GM21576 (cell line): ENCODE data around the gene TRAF3.
"Not testable (repeated sequence)": the region's sequence is repeated elsewhere in the genome, so short reads cannot be mapped to it uniquely, and the experiment has no call there.

Experiments used
- ATAC-seq: cut with Tn5 transposase; IDR thresholded peaks from one replicate; pipeline ENCODE4 v1.9.1; 2021; ENCODE audit warnings: mild to moderate bottlenecking, moderate library complexity; ENCODE audit not compliant: unreplicated experiment

Gene TRAF3

DNA sequence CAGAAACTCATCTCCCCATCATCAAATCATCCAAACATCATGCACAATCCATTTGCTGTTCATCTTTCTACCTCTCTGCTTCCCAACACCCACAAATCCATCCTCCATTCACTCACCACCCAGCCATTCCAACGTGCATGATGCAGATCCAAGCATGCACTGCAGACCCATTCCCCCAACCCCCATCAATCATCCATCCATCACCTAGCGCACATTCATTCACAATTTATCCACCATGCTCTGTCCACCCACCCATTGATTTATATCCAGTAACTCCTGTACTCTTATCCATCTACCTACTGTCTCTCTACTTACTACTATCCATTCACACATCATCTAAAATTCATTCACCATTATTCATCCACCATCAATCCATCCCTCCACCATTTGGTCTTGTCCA lies 141.2 kb downstream of the TRAF3 start:
- no peak for ATAC-seq

DNA sequence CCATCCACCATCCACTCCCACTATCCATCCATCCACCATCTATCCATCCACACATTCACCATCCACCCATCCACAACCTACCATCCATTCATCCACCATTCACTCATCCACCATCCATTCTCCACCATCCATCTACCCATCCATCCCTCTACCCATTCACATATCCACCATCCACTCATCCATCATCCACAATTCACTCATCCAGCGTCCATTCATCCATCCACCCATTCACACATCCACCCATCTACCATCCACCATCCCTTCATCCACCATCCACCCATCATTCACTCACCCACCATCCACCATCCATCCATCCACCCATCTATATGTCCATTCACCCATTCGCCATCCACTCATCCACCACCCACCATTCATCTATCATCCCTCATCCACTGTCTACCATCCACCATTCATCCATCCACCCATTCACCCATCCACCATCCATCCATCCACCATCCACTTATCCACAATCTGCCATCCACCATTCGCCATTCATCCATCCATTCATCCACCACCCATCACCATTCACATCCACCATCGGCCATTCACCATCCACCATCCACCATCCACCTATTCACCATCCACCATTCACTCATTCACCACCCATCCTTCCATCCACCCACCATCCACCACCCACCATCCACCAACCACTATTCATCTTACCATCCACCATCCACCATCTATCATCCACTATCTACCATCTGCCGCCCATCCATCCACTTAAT lies 143.2 kb downstream of the TRAF3 start:
- ATAC-seq, result no peak

DNA sequence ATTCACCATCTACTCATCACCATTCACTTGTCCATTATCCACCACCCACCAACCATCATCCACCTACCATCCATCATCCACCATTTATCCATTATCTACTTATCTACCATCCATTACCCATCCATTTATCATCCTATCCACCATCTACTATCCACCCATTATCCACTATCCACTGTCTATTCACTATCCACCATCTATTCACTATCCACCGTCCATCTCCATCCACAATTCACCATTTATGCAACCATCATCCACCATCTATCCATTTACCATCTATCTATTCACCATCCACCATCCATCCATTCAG lies 143.7 kb downstream of the TRAF3 start:
- ATAC-seq, result no peak

DNA sequence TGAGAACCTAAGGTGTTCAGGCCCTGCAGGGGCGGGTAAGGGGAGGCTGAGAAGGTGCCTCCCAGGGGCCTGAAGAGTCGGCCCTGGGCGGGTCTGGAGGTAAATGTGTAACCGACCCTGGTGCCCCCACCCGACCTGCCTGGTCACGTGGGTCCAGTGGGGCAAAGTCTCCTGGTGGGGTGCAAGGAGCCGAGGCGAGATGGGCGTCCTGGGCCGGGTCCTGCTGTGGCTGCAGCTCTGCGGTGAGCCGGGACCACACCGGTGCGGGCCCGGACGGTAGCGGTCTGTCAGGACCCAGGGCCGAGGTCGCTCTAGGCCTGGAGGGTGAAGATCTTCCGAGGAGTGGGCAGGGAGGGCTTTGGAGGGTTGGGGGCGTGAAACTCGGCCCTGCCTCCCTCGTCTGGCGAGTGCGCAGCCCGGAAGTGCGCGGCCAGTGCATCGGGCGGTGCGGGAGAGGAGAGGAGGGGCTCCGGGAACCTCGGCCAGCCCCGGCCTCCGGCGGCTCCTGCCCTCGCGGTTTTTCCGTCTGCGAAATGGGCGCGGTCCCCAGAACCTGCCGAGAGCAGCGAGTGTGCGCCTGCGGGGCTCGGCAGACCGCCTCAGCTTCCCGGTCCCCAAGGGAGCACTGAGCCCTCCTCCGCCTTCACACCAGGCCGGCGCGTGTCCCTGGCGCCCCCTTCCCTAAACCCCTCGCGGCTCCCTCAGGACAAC lies 145.4 kb downstream of the TRAF3 start, which contains the start of gene AMN:
Gene AMN (plus strand): TSS at position 174 of the 711 bp plus-strand sequence. CDS start 26 bp downstream, at position 200.
- no peak for ATAC-seq

DNA sequence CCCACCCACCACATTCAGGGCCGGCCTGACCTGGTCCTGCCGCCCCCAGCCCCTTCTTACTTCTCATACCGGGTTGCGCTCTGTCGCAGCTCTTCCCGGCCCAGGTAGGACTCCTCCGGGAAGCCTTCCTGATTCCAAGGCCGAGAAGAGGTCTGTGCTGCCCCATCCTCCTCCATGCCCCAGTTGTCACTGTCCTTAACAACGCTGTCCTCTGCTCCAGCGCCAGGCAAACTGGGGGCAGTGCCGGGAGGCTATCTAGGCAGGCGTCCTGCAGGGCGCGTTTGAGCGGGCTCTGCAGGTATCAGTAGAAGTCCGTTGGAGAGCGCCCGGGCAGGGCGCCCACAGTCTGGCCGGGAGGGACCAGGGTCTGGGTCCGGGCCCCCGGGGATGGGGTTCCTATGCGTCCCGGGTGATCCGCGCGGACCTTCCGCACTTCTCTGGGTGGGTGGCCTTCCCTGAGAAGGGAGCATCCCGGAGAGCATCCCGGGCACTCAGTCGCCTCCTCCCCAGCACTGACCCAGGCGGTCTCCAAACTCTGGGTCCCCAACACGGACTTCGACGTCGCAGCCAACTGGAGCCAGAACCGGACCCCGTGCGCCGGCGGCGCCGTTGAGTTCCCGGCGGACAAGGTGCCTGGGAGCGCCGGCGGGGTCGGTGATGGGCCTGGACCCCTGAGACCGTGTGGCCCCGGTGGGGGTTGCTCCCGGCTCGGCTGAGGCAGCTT lies 146.1 kb downstream of the TRAF3 start:
- no peak for ATAC-seq

DNA sequence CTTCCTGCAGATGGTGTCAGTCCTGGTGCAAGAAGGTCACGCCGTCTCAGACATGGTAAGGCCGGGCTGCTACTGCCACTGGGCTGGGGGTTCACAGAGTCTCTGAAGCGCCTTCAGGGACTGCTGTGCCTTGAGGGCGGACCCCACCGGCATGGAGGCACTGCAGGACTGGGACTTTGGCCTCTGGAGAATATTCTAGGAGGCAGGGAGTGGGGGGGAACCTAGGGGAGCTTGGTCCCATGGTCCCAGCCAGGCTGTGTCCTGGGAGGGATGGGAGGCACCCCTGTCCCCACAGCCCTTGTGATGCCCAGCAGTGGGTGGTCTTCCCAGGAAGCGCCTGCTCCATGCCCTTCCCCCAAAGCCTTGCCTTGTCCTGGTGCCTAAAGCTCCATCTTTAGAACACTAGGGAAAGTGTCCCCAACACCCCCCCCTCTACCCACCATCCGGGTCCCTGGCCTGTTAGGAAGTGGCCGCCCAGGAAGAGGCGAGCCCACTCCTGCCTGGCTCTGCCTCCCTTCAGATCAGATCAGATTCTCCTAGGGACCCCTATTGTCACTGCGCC lies 146.8 kb downstream of the TRAF3 start:
- no peak for ATAC-seq

DNA sequence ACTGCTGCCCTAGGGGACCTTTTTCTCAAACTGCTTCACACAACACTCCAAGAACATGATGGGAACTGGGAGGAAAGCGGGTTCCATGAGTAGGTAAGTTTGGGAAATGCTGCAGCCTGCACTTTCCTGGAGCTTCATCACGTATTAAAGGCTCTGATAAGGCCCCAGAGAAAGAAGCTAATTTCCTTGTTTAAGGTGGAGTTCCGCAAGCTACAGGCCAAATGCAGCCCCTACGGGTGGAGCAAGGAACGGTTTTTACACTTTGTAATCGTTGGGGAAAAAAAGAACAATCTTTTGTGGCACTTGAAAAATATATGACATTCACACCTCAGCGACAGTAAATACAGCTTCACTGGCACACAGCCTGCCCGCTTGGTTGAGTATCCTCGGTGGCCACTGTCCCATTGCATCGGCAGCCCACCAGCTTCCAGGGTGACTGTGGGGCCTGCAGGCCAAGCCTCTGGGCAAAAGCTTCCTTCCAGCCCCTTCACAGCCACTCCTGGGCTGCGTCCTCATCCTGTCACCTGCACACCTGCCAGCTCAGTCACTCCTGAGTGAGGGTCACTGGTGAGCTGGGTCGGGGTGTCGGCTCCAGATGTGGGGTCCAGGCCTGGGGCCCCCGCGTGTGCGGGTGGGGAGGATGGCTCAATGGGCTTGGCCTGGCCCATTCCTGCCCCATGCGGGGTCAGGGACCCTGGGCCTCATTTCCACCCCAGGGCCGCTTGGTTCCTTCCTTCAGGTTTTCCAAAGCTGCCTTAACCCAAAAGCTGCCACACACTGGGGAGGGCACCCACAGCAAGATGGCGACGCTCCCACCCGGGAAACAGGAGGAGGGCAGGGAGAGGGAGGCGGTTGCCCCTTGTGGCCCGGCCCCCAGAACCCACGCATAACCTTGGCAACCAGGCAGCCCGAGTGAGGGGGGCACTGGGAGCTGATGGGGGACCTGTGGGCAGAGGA lies 147.7 kb downstream of the TRAF3 start:
- ATAC-seq, result no peak

DNA sequence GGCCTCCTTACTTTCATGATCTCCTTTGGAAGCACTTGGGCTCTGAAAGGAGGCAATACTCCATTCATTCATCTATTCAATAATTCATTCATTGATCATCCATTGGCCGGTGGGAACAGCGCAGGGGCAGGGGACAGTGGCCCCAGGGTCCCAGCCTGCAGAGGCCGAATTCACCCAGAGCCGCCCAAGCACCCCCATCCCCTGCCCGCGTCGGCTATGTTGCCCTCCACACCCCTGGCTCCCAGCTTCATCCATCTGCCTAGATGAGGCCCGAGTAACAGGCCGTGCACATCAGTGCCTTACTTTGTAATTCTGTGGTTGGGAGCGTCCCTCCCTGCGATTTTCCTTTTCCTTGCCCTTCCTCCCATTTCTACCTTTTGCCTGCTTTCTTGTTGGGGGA lies 148.4 kb downstream of the TRAF3 start:
- ATAC-seq, result no peak

DNA sequence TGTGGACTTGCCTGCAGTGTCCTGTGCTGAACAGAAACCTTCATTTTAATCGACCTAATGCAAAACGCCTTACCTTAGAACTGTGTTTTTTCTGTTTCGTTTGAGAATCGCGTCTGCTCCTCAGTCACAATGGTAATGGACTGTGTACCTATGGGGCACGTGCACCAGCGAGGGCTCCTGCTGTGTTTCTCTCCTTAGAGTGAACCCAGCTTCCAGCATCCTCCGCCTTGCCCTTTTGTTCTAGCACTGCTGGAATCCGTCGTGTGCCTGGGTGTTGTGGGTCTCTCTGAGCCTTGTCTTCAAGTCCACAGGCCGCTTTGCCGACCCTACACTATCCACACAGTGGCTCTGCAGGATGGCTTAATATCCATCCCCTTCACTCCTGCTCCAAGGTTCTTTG lies 148.9 kb downstream of the TRAF3 start:
- ATAC-seq, result no peak

DNA sequence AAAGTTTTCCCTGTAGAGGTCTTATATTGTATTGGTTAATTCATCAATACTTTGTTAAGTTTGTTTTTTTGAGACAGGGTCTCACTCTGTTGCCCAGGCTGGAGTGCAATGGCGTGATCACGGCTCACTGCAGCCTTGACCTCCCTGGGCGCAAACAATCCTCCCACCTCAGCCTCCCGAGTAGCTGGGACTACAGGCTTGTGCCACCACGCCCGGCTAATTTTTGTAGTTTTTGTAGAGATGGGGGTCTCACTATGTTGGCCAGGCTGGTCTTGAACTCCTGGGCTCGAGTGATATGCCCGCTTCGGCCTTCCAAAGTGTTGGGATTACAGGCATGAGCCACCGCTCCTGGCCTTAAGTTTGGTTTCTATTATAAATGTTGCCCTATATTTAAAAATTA lies 149.6 kb downstream of the TRAF3 start:
- not testable (repeated sequence) for ATAC-seq

DNA sequence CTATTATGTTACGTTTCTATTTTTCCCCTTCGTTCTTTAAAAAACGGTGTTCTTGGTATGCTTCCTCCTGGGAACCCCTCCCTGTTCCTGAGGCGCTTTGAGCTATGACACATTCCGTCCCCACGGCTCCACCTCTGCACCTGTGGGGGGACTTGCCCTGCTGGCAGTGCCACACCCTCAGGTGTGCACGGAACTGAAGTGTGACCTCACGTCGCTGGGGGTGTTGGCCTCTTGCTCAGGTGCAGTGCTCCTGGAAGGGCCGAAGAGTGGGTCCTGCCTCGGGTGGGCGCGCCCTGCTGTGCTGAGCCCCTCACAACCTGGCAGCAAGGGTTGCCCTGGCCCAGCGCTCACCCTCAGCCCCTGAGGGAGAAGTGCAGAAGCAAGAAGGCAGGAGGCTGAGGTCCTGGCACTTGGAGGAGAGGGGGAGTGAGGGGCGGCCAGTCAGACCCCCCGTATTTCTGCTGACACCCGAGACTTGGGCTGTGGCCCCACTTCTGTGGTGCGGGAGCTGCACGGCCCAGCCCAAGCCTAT lies 150.2 kb downstream of the TRAF3 start:
- ATAC-seq, result no peak

DNA sequence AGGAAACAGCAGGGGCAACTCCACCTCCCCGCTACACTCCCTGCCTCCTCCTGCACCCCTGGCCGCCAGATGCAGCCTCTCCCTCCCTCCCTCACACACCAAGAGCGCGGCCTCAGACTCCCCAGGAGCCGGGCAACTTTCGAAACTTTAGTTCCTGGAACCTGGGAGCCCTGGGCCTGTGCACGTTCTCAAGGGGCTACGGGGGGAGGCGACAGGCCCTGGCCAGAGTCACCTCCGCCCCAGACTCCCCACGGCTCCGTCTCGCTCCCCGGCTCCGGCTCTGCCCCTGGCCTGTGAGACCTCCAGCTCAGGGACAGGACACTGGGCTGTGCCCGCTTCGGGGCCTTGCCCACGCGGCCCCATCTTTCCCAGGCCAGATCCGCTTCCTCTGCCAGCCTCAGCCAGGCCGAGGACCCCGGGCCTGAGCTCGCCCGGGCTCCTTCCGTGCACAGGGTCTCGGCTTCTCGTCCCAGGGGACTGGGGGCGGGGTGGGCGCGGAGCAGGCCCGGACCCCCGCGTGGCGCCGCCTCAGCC lies 150.7 kb downstream of the TRAF3 start:
- ATAC-seq, result no peak

DNA sequence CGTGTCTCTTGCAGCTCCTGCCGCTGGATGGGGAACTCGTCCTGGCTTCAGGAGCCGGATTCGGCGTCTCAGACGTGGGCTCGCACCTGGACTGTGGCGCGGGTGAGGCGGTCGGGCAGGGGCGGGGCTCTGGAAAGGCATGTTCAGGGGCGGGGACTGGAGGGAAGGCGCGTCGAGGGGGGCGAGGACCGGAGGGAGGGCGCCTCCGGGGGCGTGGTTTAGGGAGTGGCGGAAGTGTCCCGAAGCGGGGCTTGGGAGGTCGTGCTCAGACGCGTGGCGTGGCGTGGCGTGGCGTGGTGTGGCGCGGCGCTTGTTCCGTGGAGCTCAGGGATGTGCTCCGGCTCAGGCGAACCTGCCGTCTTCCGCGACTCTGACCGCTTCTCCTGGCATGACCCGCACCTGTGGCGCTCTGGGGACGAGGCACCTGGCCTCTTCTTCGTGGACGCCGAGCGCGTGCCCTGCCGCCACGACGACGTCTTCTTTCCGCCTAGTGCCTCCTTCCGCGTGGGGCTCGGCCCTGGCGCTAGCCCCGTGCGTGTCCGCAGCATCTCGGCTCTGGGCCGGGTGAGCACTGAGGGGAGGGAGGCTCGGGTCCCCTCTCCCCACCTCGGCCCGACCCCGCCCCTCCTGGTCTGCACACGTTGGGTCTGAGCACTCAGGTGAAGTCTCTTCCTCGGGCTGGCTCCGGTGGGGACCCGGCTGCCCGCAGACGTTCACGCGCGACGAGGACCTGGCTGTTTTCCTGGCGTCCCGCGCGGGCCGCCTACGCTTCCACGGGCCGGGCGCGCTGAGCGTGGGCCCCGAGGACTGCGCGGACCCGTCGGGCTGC lies 151.4 kb downstream of the TRAF3 start:
- no peak for ATAC-seq

DNA sequence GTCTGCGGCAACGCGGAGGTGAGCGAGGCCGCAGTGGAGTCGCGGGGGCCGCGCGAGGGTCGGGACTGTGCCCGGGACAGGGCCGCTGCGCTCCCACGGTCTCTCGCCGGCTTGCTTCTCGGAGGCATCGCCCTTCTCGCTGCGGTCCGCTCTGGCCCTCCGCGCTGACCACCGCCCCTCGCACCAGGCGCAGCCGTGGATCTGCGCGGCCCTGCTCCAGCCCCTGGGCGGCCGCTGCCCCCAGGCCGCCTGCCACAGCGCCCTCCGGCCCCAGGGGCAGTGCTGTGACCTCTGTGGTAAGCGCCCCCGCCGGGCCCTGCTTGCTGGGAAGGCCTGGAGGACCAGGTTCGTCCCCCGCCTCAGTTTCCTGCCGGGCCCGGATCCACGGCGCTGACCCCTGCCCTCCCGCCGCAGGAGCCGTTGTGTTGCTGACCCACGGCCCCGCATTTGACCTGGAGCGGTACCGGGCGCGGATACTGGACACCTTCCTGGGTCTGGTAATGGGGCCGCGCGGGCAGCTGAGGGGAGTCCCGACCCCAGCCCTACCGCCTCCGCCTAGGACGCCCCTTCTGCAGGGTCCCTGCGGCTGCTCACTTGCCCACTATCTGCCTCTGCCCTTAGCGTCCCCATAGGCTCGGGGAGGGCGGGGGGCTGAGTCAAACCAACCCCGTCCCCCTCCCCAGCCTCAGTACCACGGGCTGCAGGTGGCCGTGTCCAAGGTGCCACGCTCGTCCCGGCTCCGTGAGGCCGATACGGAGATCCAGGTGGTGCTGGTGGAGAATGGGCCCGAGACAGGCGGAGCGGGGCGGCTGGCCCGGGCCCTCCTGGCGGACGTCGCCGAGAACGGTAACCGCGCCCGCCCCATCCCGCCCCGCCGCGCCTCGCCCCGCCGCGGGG lies 152.2 kb downstream of the TRAF3 start:
- no peak for ATAC-seq

DNA sequence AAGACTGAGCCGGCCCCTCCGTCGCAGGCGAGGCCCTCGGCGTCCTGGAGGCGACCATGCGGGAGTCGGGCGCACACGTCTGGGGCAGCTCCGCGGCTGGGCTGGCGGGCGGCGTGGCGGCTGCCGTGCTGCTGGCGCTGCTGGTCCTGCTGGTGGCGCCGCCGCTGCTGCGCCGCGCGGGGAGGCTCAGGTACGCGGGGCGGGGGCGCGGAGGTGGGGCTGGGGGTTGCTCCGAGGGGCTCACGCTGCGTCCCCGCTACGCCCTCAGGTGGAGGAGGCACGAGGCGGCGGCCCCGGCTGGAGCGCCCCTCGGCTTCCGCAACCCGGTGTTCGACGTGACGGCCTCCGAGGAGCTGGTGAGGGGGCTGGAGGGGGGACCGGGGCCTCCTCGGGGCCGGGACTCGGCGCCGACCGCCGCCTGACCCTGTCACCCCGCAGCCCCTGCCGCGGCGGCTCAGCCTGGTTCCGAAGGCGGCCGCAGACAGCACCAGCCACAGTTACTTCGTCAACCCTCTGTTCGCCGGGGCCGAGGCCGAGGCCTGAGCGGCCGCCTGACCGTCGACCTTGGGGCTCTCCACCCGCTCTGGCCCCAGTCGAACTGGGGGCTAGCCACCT lies 153.0 kb downstream of the TRAF3 start:
- no peak for ATAC-seq

DNA sequence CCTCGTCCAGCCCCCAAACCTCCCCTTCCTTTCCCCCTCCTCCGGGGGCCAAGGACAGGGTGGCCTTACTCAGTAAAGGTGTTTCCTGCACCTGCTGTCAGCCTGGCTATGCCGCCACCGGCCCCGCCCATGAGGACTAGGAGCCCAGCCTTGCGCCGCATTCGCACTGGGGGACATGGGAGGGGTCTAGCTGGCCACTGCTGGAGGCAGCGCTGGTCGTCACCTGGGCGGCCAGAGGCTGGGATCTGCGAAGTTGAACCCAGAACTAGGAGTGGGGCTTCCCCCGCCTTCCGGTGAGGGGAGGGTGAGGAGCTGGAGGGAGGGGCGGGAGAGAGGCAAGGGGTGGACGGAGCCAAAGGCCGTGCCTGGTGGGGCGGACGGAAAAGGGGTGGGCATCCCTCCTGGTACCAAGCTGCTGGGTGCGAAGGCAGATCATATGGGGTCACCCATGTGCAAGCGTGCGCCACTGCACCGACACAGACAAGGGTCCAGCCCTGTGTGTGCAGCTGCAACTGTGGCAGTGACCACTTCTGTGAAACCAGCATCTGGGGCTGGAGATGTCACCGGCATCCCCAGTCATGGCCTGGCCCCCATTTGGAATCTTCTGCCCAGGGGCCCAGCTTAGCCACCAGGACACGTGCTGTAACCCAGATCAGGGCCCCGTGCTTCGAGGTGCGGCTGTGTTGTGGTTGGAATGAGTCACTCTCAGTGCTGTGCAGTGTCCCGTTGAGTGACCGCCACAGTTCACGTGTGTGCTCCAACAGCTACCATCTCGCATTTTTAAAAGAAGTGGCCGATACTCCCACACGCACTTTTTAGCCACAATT lies 153.7 kb downstream of the TRAF3 start:
- no peak for ATAC-seq
